PFSK-1 (cell line): Measurements from ENCODE around the gene NPC1L1.

Experiments used
- FOXP2 ChIP-seq: optimal IDR thresholded peaks from 2 replicates; pipeline ENCODE3; 2011; ENCODE audit warnings: borderline replicate concordance, control low read depth, inconsistent platforms; ENCODE audit not compliant: insufficient read depth; ENCODE audit errors: extremely low read length, extremely low read depth
- POLR2AphosphoS5 ChIP-seq: IDR thresholded peaks from 2 replicates; pipeline ENCODE4 v1.6.1; 2012; ENCODE audit warnings: low read depth, mild to moderate bottlenecking, control low read depth, low read length, moderate library complexity
- REST ChIP-seq, 2 experiments: IDR thresholded peaks; 2 replicates each; pipeline versions ENCODE4 v1.6.1 to v1.8.0; 2011 to 2012; ENCODE audit warnings: low read depth in 2 of 2, low read length in 2 of 2, control low read depth in 1 of 2, inconsistent platforms in 1 of 2, mild to moderate bottlenecking in 1 of 2, moderate library complexity in 1 of 2; ENCODE audit not compliant: insufficient read depth in 1 of 2
- SIN3A ChIP-seq: IDR thresholded peaks from 2 replicates; pipeline ENCODE4 v1.6.1; 2012; ENCODE audit warnings: mild to moderate bottlenecking, low read length, moderate library complexity, borderline replicate concordance; ENCODE audit not compliant: insufficient read depth
- TAF1 ChIP-seq: IDR thresholded peaks from 2 replicates; pipeline ENCODE4 v1.6.1; 2012; ENCODE audit warnings: low read length, control low read depth, borderline replicate concordance; ENCODE audit not compliant: insufficient read depth

GRCh38 chr7:44476313-44476712 is 64.8 kb downstream of the NPC1L1 start:
- TF ChIP-seq POLR2AphosphoS5 (no peak), REST (IDR thresholded peaks at IDR 0.05; ENCODE audit: insufficient read depth in 1 of 2, low read depth in 2 of 2, low read length in 2 of 2) (no peak), TAF1 (no peak), SIN3A (no peak), FOXP2 (no peak)
